Fibroblast of lung (primary cell): ENCODE measurements around the gene GLCCI1. TPM values are rescaled to one million over a fixed set of nuclear protein-coding genes. Genes with fewer than 3 reads are reported as not detected.

ENCODE experiments used
- DNase-seq, 2 donors: peaks; one replicate each; pipeline versions ENCODE4 v3.0.0 to v3.0.0-alpha.2; 2010; ENCODE audit warnings: low read depth in 2 of 2
- H2AFZ ChIP-seq: 2 replicates; pipeline ENCODE4 v1.5.1; 2012; ENCODE audit warnings: low read length, control low read depth, inconsistent platforms
- H3K27ac ChIP-seq: 2 replicates; pipeline ENCODE4 v1.5.1; 2011; ENCODE audit warnings: low read length, control low read depth; ENCODE audit not compliant: insufficient read depth
- H3K27me3 ChIP-seq: 2 replicates; pipeline ENCODE4 v1.5.1; 2011; ENCODE audit warnings: mild to moderate bottlenecking, low read length; ENCODE audit not compliant: control insufficient read depth, insufficient read depth
- H3K36me3 ChIP-seq: 2 replicates; pipeline ENCODE4 v1.5.1; 2011; ENCODE audit warnings: low read length; ENCODE audit not compliant: control insufficient read depth, insufficient read depth
- H3K4me1 ChIP-seq: 2 replicates; pipeline ENCODE4 v1.5.1; 2011; ENCODE audit warnings: low read length; ENCODE audit not compliant: control insufficient read depth, insufficient read depth; ENCODE audit errors: extremely low read depth
- H3K4me2 ChIP-seq: 2 replicates; pipeline ENCODE4 v1.5.1; 2011; ENCODE audit warnings: low read length, control low read depth; ENCODE audit not compliant: insufficient read depth; ENCODE audit errors: extremely low read depth
- H3K4me3 ChIP-seq, 4 experiments: fragments of 200-600 bp in 1 of 4; sonication (generic) in 1 of 4; replicated peaks in 1 of 4; 2 replicates each; pipeline ENCODE4 v1.5.1; 2011 to 2016; ENCODE audit warnings: low read length in 4 of 4, low read depth in 3 of 4, mild to moderate bottlenecking in 3 of 4, control low read depth in 2 of 4, inconsistent platforms in 1 of 4, mixed read lengths in 1 of 4; ENCODE audit not compliant: insufficient read depth in 1 of 4; ENCODE audit errors: control extremely low read depth in 1 of 4
- H3K79me2 ChIP-seq: 2 replicates; pipeline ENCODE4 v1.5.1; 2012; ENCODE audit warnings: mild to moderate bottlenecking, low read length, inconsistent platforms; ENCODE audit not compliant: control insufficient read depth, insufficient read depth
- H3K9ac ChIP-seq: 2 replicates; pipeline ENCODE4 v1.5.1; 2011; ENCODE audit warnings: mild to moderate bottlenecking, low read length, control low read depth; ENCODE audit not compliant: insufficient read depth
- H3K9me3 ChIP-seq: 2 replicates; pipeline ENCODE4 v1.5.1; 2012; ENCODE audit warnings: low read depth, low read length; ENCODE audit not compliant: control insufficient read depth, insufficient read depth
- H4K20me1 ChIP-seq: 2 replicates; pipeline ENCODE4 v1.5.1; 2011; ENCODE audit warnings: low read length; ENCODE audit not compliant: control insufficient read depth, insufficient read depth; ENCODE audit errors: extremely low read depth
- CTCF ChIP-seq, 2 donors: IDR thresholded peaks in 1 of 2; conservative IDR thresholded peaks in 1 of 2; 1 replicate in 1 of 2; 2 replicates in 1 of 2; pipeline ENCODE4 v1.5.1; 2011 to 2012; ENCODE audit warnings: low read length in 2 of 2, control low read depth in 1 of 2, inconsistent platforms in 1 of 2, low read depth in 1 of 2, mild to moderate bottlenecking in 1 of 2
- EZH2 ChIP-seq: IDR thresholded peaks from 2 replicates; pipeline ENCODE4 v1.5.1; 2012; ENCODE audit warnings: low read length, control low read depth, mild to moderate bottlenecking; ENCODE audit errors: missing control alignments
- polyA plus RNA-seq, 2 donors: library from polyadenylated mRNA; depleted of rRNA in 1 of 2; stranded (reverse) in 1 of 2; unstranded in 1 of 2; fragments of >200 nt; gene quantifications; 2 replicates each; pipeline ENCODE4 v1.2.1, GENCODE V29; 2011 to 2012; ENCODE audit warnings: missing spikeins in 1 of 2
- total RNA-seq: library from RNA; depleted of rRNA; stranded (reverse); fragments of >200 nt; gene quantifications from 2 replicates; pipeline ENCODE4 v1.2.1, GENCODE V29; 2014

The GLCCI1 gene
- total and polyA plus RNA-seq, 2 donors (not counting 1 experiment from before 2014, with no cell fraction given), result 4.4 to 8.3 TPM

- Histone ChIP-seq H3K4me3 (no peak overlapping the region), H3K79me2 (no peaks in the 10 kb centered on the region), H3K9me3 (no peaks in the 10 kb centered on the region), H2AFZ (no peak overlapping the region), H3K4me2 (no peak overlapping the region), H3K27ac (no peak overlapping the region), H3K27me3 (no peaks in the 10 kb centered on the region), H3K9ac (no peak overlapping the region), H3K4me1 (no peaks in the 10 kb centered on the region), H4K20me1 (no peaks in the 10 kb centered on the region), H3K36me3 (no peaks in the 10 kb centered on the region)
- TF ChIP-seq EZH2 (no peak), CTCF (conservative IDR thresholded peaks at IDR 0.05 in 1 of 2, IDR thresholded peaks at IDR 0.05 in 1 of 2; ENCODE audit: low read depth in 1 of 2, low read length in 2 of 2) (no peak)
- no peak for DNase-seq
Observed at GRCh38 chr7:7948232-7948631, 20.4 kb upstream of the GLCCI1 start.

GRCh38 chr7:7953806-7954205 lies 14.8 kb upstream of the GLCCI1 start:
- TF ChIP-seq EZH2 (no peak), CTCF (conservative IDR thresholded peaks at IDR 0.05 in 1 of 2, IDR thresholded peaks at IDR 0.05 in 1 of 2; ENCODE audit: low read depth in 1 of 2, low read length in 2 of 2) (no peak)
- no peak for DNase-seq
- H3K27me3 ChIP-seq, result no peaks in the 10 kb centered on the region
- H3K9me3 ChIP-seq, result no peaks in the 10 kb centered on the region
- H3K36me3 ChIP-seq, result no peaks in the 10 kb centered on the region
- no peaks in the 10 kb centered on the region for H4K20me1 ChIP-seq
- H3K9ac ChIP-seq, result no peak overlapping the region
- no peak overlapping the region for H3K27ac ChIP-seq
- peaks cover 2% of the 10 kb centered on the region for H3K4me1 ChIP-seq
- H3K4me3 ChIP-seq, result no peak overlapping the region
- no peak overlapping the region for H3K4me2 ChIP-seq
- H2AFZ ChIP-seq, result no peak overlapping the region
- no peaks in the 10 kb centered on the region for H3K79me2 ChIP-seq

GRCh38 chr7:7956531-7957128 lies 12.0 kb upstream of the GLCCI1 start:
- Histone ChIP-seq H4K20me1 (no peaks in the 10 kb centered on the region), H3K79me2 (no peaks in the 10 kb centered on the region), H3K27ac (peak overlapping the region; percentile 59), H3K4me3 (no peak overlapping the region), H3K4me1 (peaks cover 2% of the 10 kb centered on the region), H3K4me2 (peak overlapping the region; percentile 57), H3K9ac (no peak overlapping the region), H3K27me3 (no peaks in the 10 kb centered on the region), H2AFZ (no peak overlapping the region), H3K9me3 (no peaks in the 10 kb centered on the region), H3K36me3 (no peaks in the 10 kb centered on the region)
- DNase-seq, result peak; percentile 64 to 66
- TF ChIP-seq CTCF (conservative IDR thresholded peaks at IDR 0.05 in 1 of 2, IDR thresholded peaks at IDR 0.05 in 1 of 2; ENCODE audit: low read depth in 1 of 2, low read length in 2 of 2) (no peak), EZH2 (no peak)
